Measurements from ENCODE around the gene SOAT2.

The SOAT2 gene

DNA sequence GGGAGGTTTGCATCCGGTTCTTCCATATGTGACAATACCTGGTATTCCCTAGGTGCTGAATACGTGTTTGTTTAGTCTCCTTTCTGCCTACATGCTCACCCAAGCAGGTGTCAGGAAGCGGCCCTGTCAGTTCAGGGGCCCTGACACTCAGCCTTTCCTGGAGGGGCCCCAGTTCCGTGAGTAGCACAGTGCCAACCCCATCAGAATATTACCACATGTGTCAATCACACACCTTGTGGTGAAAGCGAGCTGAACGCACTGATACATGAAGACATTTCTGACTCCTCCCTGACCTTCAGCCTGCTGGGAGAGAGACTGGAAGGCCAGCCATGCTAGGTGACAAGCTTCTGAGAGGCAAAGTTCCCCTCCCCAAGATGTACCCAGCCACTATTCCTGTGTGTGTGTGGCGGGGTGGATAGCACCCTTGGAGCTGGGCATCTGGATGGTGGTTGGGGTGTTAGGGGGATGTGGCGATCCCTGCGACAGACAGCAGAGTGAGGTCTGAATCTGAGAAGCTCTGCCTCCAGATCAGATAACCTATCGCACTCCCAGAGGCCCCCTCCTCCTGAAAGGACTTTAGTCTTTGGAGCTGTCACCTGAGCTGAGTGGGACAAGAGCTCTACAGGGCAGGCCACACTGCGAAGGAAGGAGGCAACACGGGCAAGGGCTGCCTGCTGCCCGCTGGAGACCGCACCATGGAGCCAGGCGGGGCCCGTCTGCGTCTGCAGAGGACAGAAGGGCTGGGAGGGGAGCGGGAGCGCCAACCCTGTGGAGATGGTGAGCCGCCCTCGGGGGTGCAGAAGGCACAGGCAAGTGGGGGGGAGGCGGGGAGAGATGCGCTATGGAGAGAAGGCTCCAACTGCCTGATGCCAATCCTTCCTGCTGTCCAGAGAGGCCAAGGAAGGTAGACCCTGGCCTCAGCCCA, at the start of gene SOAT2:
TSS of gene SOAT2 (plus strand) at position 604 of the 925 bp plus-strand sequence. CDS start at position 696, 92 bp downstream.
- Histone ChIP-seq H3K27ac (ENCODE audit: low read depth, low read length) (no peak within 1 kb of the TSS), H3K79me2 (ENCODE audit: control insufficient read depth, insufficient read depth, low read length, unreplicated experiment) (no peaks in the 10 kb centered on the region), H3K27me3 (ENCODE audit: insufficient read depth, low read length) (no peaks in the 10 kb centered on the region), H3K4me3 (ENCODE audit: low read depth, low read length) (no peak within 1 kb of the TSS), H3K4me1 (ENCODE audit: control insufficient read depth, insufficient read depth, low read length, unreplicated experiment) (peaks cover 3% of the 10 kb centered on the region), H2AFZ (ENCODE audit: low read length, unreplicated experiment) (no peak within 1 kb of the TSS), H3K36me3 (ENCODE audit: insufficient read depth, low read length) (peaks cover 6% of the 10 kb centered on the region; the same call in 1 of the 2 replicates)

DNA sequence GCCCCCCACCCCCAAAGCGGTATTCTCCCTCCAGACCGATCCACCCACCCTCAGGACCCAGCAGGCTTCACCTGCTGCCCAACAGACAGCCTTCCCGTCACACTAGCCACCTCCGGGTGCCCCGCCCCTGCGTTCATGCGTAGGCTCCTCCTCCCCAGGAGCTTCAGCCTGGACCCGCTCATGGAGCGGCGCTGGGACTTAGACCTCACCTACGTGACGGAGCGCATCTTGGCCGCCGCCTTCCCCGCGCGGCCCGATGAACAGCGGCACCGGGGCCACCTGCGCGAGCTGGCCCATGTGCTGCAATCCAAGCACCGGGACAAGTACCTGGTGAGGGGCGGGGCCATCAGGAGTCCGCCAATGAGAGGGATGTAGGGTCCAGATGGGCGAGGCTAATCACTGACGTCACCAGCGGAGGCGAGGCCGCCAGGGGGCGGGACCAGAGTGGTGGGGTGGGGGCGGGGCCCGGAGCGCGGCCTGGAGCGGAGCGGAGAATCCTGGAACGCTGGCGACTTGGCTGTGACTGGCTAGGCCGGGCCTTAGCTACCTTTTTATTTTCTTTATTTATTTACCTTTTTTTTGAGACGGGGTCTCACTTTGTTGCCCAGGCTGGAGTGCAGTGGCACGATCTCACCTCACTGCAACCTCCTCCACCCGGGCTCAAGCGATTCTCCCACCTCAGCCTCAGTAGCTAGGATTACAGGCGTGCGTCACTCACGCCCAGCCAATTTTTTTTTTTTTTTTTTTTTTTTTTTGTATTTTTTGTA, 49.0 kb upstream of the SOAT2 start:
- H3K4me3 ChIP-seq (ENCODE audit: low read depth, low read length), result peak overlapping the region; percentile 67
- H3K79me2 ChIP-seq (ENCODE audit: control insufficient read depth, insufficient read depth, low read length, unreplicated experiment), result peaks cover 34% of the 10 kb centered on the region
- H3K4me1 ChIP-seq (ENCODE audit: control insufficient read depth, insufficient read depth, low read length, unreplicated experiment), result peaks cover 41% of the 10 kb centered on the region
- H3K27me3 ChIP-seq (ENCODE audit: insufficient read depth, low read length), result no peaks in the 10 kb centered on the region
- no peak overlapping the region for H2AFZ ChIP-seq (ENCODE audit: low read length, unreplicated experiment)
- H3K27ac ChIP-seq (ENCODE audit: low read depth, low read length), result 0 out of 2 replicates have a peak overlapping the region, but pooled peaks have one; percentile 6
- H3K36me3 ChIP-seq (ENCODE audit: insufficient read depth, low read length), result peaks cover 28% of the 10 kb centered on the region

DNA sequence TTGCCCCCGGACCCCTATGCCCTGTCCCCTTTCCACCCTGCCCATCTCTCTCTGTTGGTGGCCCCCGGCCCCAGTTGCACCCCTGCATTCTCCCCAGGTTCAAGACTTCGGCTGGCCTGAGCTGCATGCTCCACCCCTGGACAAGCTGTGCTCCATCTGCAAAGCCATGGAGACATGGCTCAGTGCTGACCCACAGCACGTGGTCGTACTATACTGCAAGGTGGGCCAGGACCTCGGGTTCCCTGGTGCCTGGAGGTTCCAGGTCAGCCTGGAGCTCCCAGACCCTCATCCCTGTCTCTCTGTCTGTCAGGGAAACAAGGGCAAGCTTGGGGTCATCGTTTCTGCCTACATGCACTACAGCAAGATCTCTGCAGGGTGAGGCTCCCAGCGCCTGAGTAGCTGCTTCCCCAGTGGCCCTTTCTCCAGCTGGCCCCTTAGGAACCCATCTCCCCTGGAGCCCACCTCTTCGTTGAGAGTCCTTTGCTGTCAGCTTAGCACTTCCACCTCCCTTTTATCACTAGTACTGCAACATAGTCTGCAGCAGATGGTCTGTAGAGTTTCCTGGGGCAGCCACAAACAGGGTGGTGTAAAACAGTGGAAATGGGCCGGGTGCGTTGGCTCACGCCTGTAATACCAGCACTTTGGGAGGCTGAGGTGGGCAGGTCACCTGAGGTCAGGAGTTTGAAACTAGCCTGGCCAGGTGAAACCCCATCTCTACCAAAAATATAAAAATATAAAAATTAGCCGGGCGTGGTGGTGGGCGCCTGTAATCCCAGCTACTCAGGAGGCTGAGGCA, 47.6 kb upstream of the SOAT2 start:
- Histone ChIP-seq H3K27me3 (ENCODE audit: insufficient read depth, low read length) (no peaks in the 10 kb centered on the region), H3K4me3 (ENCODE audit: low read depth, low read length) (no peak overlapping the region), H2AFZ (ENCODE audit: low read length, unreplicated experiment) (no peak overlapping the region), H3K79me2 (ENCODE audit: control insufficient read depth, insufficient read depth, low read length, unreplicated experiment) (peaks cover 21% of the 10 kb centered on the region), H3K36me3 (ENCODE audit: insufficient read depth, low read length) (peaks cover 28% of the 10 kb centered on the region), H3K4me1 (ENCODE audit: control insufficient read depth, insufficient read depth, low read length, unreplicated experiment) (peaks cover 36% of the 10 kb centered on the region), H3K27ac (ENCODE audit: low read depth, low read length) (no peak overlapping the region)

GRCh38 chr12:53056296-53056695, 47.0 kb upstream of the SOAT2 start:
- H2AFZ ChIP-seq (ENCODE audit: low read length, unreplicated experiment), result no peak overlapping the region
- H3K4me1 ChIP-seq (ENCODE audit: control insufficient read depth, insufficient read depth, low read length, unreplicated experiment), result peaks cover 29% of the 10 kb centered on the region
- peaks cover 14% of the 10 kb centered on the region for H3K79me2 ChIP-seq (ENCODE audit: control insufficient read depth, insufficient read depth, low read length, unreplicated experiment)
- no peak overlapping the region for H3K4me3 ChIP-seq (ENCODE audit: low read depth, low read length)
- H3K27me3 ChIP-seq (ENCODE audit: insufficient read depth, low read length), result no peaks in the 10 kb centered on the region
- no peak overlapping the region for H3K27ac ChIP-seq (ENCODE audit: low read depth, low read length)
- peaks cover 34% of the 10 kb centered on the region for H3K36me3 ChIP-seq (ENCODE audit: insufficient read depth, low read length)

- peaks cover 23% of the 10 kb centered on the region for H3K4me1 ChIP-seq (ENCODE audit: control insufficient read depth, insufficient read depth, low read length, unreplicated experiment)
- H3K36me3 ChIP-seq (ENCODE audit: insufficient read depth, low read length), result peaks cover 36% of the 10 kb centered on the region
- H3K27ac ChIP-seq (ENCODE audit: low read depth, low read length), result no peak overlapping the region
- no peaks in the 10 kb centered on the region for H3K27me3 ChIP-seq (ENCODE audit: insufficient read depth, low read length)
- H3K4me3 ChIP-seq (ENCODE audit: low read depth, low read length), result no peak overlapping the region
- no peak overlapping the region for H2AFZ ChIP-seq (ENCODE audit: low read length, unreplicated experiment)
- peaks cover 8% of the 10 kb centered on the region for H3K79me2 ChIP-seq (ENCODE audit: control insufficient read depth, insufficient read depth, low read length, unreplicated experiment)
Observed at GRCh38 chr12:53056901-53057300, 46.4 kb upstream of the SOAT2 start.

- Histone ChIP-seq H3K27me3 (ENCODE audit: insufficient read depth, low read length) (no peaks in the 10 kb centered on the region), H3K79me2 (ENCODE audit: control insufficient read depth, insufficient read depth, low read length, unreplicated experiment) (peaks cover under 1% of the 10 kb centered on the region), H3K4me1 (ENCODE audit: control insufficient read depth, insufficient read depth, low read length, unreplicated experiment) (peaks cover 24% of the 10 kb centered on the region), H3K36me3 (ENCODE audit: insufficient read depth, low read length) (peaks cover 37% of the 10 kb centered on the region), H3K4me3 (ENCODE audit: low read depth, low read length) (no peak overlapping the region), H2AFZ (ENCODE audit: low read length, unreplicated experiment) (no peak overlapping the region), H3K27ac (ENCODE audit: low read depth, low read length) (no peak overlapping the region)
Observed at GRCh38 chr12:53057816-53058500, 45.3 kb upstream of the SOAT2 start.

GRCh38 chr12:53058674-53059433, 44.4 kb upstream of the SOAT2 start:
- peaks cover 23% of the 10 kb centered on the region for H3K4me1 ChIP-seq (ENCODE audit: control insufficient read depth, insufficient read depth, low read length, unreplicated experiment)
- H3K36me3 ChIP-seq (ENCODE audit: insufficient read depth, low read length), result peaks cover 33% of the 10 kb centered on the region
- no peak overlapping the region for H2AFZ ChIP-seq (ENCODE audit: low read length, unreplicated experiment)
- H3K27me3 ChIP-seq (ENCODE audit: insufficient read depth, low read length), result no peaks in the 10 kb centered on the region
- no peak overlapping the region for H3K27ac ChIP-seq (ENCODE audit: low read depth, low read length)
- no peak overlapping the region for H3K4me3 ChIP-seq (ENCODE audit: low read depth, low read length)
- no peaks in the 10 kb centered on the region for H3K79me2 ChIP-seq (ENCODE audit: control insufficient read depth, insufficient read depth, low read length, unreplicated experiment)

DNA sequence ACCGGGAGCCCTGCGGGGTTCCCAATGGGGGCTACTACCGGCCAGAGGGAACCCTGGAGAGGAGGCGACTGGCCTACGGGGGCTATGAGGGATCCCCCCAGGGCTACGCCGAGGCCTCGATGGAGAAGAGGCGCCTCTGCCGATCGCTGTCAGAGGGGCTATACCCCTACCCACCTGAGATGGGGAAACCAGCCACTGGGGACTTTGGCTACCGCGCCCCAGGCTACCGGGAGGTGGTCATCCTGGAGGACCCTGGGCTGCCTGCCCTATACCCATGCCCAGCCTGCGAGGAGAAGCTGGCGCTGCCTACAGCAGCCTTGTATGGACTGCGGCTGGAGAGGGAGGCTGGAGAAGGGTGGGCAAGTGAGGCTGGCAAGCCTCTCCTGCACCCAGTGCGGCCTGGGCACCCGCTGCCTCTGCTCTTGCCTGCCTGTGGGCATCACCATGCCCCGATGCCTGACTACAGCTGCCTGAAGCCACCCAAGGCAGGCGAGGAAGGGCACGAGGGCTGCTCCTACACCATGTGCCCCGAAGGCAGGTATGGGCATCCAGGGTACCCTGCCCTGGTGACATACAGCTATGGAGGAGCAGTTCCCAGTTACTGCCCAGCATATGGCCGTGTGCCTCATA, 43.7 kb upstream of the SOAT2 start:
- Histone ChIP-seq H3K79me2 (ENCODE audit: control insufficient read depth, insufficient read depth, low read length, unreplicated experiment) (no peaks in the 10 kb centered on the region), H3K4me3 (ENCODE audit: low read depth, low read length) (no peak overlapping the region), H2AFZ (ENCODE audit: low read length, unreplicated experiment) (no peak overlapping the region), H3K27ac (ENCODE audit: low read depth, low read length) (no peak overlapping the region), H3K4me1 (ENCODE audit: control insufficient read depth, insufficient read depth, low read length, unreplicated experiment) (peaks cover 24% of the 10 kb centered on the region), H3K36me3 (ENCODE audit: insufficient read depth, low read length) (peaks cover 29% of the 10 kb centered on the region), H3K27me3 (ENCODE audit: insufficient read depth, low read length) (no peaks in the 10 kb centered on the region)

DNA sequence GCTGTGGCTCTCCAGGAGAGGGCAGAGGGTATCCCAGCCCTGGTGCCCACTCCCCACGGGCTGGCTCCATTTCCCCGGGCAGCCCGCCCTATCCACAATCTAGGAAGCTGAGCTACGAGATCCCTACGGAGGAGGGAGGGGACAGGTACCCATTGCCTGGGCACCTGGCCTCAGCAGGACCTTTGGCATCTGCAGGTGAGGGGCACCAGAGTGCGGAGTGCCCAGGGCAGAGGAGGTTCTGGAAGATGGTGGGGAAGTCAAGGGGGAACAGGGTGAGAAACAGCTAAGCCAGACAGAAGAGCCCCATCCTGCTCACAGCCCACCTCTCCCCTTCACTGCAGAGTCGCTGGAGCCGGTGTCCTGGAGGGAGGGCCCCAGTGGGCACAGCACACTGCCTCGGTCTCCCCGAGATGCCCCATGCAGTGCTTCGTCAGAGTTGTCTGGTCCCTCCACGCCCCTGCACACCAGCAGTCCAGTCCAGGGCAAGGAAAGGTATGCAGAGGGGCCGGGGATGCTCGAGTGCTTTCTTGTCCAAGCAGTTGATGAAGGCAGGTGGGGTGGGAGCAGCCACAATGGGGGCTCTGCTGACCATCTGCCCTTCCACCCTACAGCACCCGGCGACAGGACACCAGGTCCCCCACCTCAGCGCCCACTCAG, 43.1 kb upstream of the SOAT2 start:
- no peak overlapping the region for H2AFZ ChIP-seq (ENCODE audit: low read length, unreplicated experiment)
- peaks cover 30% of the 10 kb centered on the region for H3K4me1 ChIP-seq (ENCODE audit: control insufficient read depth, insufficient read depth, low read length, unreplicated experiment)
- H3K27ac ChIP-seq (ENCODE audit: low read depth, low read length), result no peak overlapping the region
- peaks cover 26% of the 10 kb centered on the region for H3K36me3 ChIP-seq (ENCODE audit: insufficient read depth, low read length)
- no peak overlapping the region for H3K4me3 ChIP-seq (ENCODE audit: low read depth, low read length)
- no peaks in the 10 kb centered on the region for H3K79me2 ChIP-seq (ENCODE audit: control insufficient read depth, insufficient read depth, low read length, unreplicated experiment)
- H3K27me3 ChIP-seq (ENCODE audit: insufficient read depth, low read length), result no peaks in the 10 kb centered on the region
